ENCODE results near the gene ATN1. TPM values are rescaled to one million over a fixed set of nuclear protein-coding genes. Genes with fewer than 3 reads are reported as not detected.
"Not testable (repeated sequence)": the region's sequence is repeated elsewhere in the genome, so short reads cannot be mapped to it uniquely, and the experiment has no call there.

Gene ATN1
- total RNA-seq, 4 donors from 2014 or later: 46.2 to 93.5 (median 59.4) TPM

GRCh38 chr12:6902448-6902847 is 25.3 kb upstream of the ATN1 start:
- no peak for TF ChIP-seq CTCF (IDR thresholded peaks at IDR 0.05)
- DNase-seq (ENCODE audit: low spot score) (no peak), ATAC-seq (ENCODE audit: low FRiP score) (no peak)

GRCh38 chr12:6903722-6904121 is 24.0 kb upstream of the ATN1 start:
- DNase-seq (ENCODE audit: low spot score) (no peak), ATAC-seq (ENCODE audit: low FRiP score) (no peak)
- TF ChIP-seq CTCF (IDR thresholded peaks at IDR 0.05): no peak

GRCh38 chr12:6904280-6905276 is 23.2 kb upstream of the ATN1 start, which contains the start of gene LRRC23:
LRRC23 (plus strand) TSS chr12:6904822; CDS start chr12:6905634, 812 bp downstream.
- ATAC-seq (ENCODE audit: low FRiP score) (peak; percentile 93), DNase-seq (ENCODE audit: low spot score) (peak; percentile 98)
- no peak for TF ChIP-seq CTCF (IDR thresholded peaks at IDR 0.05)

GRCh38 chr12:6905414-6906040 is 22.2 kb upstream of the ATN1 start:
- no peak for ATAC-seq (ENCODE audit: low FRiP score)
- DNase-seq (ENCODE audit: low spot score): no peak
- TF ChIP-seq CTCF (IDR thresholded peaks at IDR 0.05): no peak

- not testable (repeated sequence) for ATAC-seq (ENCODE audit: low FRiP score); DNase-seq (ENCODE audit: low spot score)
Measured at GRCh38 chr12:6908141-6908540, 19.6 kb upstream of the ATN1 start.

GRCh38 chr12:6909421-6910145 is 18.2 kb upstream of the ATN1 start:
- ATAC-seq (ENCODE audit: low FRiP score) (no peak), DNase-seq (ENCODE audit: low spot score) (no peak)
- no peak for TF ChIP-seq CTCF (IDR thresholded peaks at IDR 0.05)

Measured in omental fat pad (tissue), 4 donors.